ENCODE data around the gene DSC2.
"Not testable (repeated sequence)": the region's sequence is repeated elsewhere in the genome, so short reads cannot be mapped to it uniquely, and the experiment has no call there.

Gene DSC2

DNA sequence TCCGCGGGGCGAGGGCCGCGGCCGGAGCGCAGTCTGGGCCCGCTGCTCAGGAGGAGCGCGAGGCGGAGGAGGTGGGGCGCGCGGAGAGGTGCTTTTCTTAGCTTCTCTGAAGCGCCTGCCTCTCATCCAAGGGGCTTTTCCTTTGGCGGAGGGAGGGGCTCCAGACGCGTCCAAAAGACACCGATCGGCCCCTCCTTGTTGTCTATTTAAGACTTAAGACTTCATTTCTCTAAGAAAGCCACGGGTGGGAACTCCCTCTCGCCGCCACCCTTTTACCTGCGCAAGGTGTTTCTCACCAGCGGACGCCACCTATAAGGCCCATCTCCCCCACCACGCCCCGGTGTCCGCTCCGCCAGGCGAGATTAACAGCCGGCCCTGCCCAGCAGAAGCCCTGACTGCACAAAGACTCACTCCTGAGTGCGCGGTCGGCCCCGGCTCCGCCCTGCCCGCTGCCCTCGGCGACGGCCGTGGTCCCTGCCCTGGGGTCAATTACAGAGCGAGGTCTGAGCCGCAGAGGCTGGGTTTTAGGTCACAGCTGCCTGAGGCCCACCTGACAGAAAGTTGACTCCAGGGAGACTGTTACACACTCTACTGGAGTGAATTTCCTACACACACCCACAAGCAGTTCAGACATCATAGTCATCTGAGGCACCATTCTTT, at the start of gene DSC2:
Gene DSC2, minus strand, starts transcription at position 397 of the 660 bp plus-strand sequence. CDS start 450 bp downstream, outside the sequence.
- DNase-seq (ENCODE audit: low read depth, low spot score) = no peak

DNA sequence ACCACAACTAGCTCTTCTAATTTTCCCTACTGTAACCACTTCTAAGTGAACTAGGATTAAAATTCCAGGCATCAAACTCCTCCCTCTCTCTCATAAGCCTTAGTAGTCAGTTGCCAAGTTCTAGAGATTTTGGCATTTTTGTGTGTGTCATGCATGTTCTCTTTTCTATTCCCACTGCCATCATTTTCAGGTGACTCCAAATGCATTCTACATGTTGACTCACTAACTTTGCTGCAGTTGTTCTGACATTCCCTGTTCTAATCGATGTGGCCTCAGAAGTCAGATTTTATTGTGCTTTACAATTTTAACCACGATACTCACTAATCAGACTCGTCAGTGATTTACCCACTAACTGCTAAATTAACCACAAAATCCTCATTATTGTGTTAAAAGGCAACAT, 47.1 kb upstream of the DSC2 start:
- no peak for DNase-seq (ENCODE audit: low read depth, low spot score)

DNA sequence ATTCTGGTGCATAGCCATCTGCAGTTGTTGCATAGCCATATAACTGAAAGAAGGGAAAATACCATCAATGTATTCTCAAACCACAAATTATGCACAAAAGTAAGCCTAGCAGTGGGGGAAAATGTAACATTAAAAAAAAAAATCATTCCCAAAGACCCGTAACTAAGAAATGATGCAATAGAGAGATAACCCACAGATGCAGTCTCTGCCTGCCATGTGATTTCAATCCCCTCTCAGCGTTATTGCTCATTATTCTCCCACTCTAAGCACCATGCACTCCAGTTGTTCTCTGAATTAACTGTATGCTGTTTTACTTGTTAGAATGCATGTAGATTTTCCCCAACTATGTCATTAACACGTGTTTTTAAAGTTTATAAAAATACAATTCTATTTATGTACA, 46.4 kb upstream of the DSC2 start:
- no peak for DNase-seq (ENCODE audit: low read depth, low spot score)

DNA sequence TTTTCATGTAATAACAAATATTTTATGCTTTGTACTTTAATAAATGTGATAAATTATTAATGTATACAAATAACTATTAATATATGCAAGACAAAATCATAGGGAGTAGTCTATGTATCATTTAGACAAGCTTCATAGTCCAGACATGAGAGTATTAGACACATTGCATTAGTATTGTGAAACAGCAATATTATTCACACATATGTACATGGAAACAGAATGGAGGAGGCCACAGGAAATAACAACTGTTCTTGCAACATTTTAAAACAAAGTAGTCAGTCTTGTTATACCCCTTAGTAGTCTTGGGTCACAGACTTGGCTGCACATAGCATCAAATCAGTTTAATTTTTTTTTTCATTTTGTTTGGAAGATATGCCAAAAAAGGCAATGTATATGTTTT, 44.6 kb upstream of the DSC2 start:
- DNase-seq (ENCODE audit: low read depth, low spot score) = no peak

DNA sequence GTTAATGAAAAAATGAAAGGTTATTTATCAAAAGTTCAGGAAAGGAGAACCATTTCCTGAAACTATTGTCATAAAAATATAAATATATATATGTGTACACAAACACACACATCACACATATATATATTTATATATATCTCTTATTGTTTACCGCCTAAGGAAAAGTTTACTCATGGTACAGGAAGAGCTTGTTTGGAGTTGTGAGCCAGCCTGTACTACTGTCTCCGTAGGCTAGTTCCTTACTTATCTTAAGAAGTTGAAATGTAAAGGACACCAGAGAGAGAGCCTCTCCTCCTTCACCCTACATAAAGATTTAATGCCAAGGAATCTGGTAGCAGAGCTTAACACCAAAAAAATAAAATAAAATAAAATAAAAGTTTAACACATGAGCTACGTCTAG, 40.8 kb upstream of the DSC2 start:
- DNase-seq (ENCODE audit: low read depth, low spot score) = no peak

DNA sequence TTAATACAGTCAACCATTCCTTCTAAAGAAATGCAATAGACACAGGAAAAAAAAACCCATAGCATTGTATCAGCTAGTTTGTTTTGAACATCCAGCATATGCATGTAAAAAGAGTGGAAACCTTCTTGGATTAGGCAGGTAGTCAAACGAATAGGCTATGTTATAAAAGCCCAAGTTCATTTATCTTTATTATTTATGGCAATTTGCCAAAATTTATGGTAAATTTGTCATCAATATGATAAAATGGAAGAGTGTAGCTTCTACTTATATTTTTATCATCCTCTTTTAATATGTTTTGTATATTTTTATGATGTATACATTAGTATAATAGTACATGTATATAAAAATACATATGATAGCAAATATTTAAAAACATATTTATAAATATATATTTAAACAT, 36.5 kb upstream of the DSC2 start:
- DNase-seq (ENCODE audit: low read depth, low spot score) = no peak

DNA sequence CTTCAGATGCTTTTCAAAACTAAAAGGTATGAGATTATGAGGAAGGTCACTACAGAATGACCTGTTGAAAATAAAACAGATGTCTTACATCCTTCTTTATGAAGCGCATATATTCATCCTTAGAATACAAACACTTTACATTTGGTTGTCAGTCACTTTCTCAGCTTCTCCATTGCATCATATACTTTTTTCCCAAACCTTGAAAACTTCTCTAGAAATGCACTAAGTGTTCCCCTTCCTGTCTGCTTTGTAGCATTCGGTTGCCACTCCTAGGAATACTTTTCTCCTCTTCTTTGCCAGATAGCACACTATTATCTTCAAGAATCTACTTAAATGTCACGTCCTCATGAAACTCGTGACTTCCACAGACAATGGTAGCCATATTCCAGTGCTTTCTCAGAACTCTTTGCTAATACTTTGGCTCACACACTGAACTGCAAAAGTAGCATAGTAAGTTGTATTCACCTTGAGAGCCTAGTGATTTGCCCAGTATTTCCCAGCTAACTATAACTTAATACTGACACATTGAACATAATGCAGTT, 32.8 kb upstream of the DSC2 start:
- no peak for DNase-seq (ENCODE audit: low read depth, low spot score)

DNA sequence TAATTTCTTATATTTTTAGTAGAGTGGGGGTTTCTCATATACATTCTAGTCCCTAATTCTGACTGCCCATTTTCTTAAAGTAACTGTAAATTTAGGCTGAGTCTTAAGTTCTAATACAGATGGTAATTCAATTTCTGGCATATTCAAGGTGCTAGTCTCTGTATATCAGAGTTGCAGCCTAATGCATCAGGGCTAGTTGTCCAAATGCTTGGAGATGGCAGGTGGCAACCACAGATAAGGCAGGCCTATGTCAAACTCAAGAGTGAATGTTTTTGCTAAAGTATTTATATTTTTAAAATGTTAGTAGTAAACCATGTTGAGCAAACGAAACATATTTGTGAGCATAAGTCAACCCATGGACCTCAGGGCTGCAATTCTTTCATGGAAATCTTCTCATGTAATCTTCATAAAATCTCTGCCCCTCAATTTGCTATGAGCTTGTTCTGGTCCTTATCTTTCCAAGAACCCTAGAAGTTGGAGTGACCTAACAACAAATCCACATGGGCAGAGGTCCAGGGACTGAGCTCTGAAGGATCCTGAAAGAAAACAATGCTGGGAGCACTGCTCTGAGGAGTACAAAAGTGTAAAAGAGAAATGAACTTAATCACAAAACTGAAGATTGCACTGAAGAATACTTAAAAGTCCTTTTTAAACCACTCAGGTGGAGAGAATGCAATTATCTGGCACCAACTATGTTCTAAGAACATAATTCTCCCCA, 27.3 kb upstream of the DSC2 start:
- DNase-seq (ENCODE audit: low read depth, low spot score) = no peak

DNA sequence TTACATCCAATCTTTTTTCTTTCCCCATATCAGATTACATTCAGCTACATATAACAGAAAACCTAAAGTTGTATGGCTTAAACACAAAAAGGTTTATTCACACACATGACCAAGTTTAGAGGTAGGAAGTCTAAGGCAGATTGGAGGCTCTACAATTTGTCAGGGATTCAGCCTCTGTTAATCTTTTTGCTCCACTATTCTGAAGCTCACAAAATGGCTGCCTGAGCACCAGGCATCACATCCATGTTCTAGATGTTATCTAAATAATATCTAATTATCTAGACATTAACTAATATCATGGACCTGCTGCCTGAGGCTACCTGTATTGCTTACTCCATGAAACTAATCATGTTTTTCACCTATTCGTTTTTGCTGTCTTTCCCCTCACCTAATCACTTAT, 23.7 kb upstream of the DSC2 start:
- no peak for DNase-seq (ENCODE audit: low read depth, low spot score)

DNA sequence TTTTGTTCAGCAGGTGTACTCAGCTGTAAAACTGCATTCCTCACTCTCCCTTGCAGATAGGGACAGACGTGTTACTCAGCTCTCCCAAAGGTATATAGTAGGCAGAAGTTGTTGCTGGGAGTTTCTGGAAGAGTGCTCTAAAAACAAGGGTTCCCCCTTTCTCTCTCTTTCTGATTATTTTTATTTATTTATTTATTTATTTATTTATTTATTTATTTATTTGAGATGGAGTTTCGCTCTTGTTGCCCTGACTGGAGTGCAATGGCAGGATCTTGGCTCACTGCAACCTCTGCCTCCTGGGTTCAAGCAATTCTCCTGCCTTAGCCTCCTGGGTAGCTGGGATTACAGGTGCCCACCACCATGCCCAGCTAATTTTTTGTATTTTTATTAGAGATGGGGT, 20.9 kb upstream of the DSC2 start:
- DNase-seq (ENCODE audit: low read depth, low spot score) = not testable (repeated sequence)

DNA sequence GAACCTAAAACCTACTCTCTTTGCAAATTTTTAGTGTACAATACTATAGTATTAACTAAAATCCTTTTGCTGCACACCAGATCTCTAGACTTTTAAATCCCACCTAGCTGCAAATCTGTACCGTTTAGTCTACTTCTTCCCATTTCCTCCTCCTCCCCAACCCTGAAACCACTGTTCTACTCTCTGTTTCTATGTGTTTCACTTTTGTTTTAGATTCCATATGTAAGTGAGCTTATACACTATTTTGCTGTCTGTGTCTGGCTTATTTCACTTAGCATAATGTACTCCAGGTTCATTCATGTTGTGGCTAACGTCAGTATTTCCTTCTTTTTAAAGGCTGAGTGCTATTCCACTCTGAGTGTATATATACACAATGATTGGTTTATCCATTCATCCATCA, 18.4 kb upstream of the DSC2 start:
- no peak for DNase-seq (ENCODE audit: low read depth, low spot score)

DNA sequence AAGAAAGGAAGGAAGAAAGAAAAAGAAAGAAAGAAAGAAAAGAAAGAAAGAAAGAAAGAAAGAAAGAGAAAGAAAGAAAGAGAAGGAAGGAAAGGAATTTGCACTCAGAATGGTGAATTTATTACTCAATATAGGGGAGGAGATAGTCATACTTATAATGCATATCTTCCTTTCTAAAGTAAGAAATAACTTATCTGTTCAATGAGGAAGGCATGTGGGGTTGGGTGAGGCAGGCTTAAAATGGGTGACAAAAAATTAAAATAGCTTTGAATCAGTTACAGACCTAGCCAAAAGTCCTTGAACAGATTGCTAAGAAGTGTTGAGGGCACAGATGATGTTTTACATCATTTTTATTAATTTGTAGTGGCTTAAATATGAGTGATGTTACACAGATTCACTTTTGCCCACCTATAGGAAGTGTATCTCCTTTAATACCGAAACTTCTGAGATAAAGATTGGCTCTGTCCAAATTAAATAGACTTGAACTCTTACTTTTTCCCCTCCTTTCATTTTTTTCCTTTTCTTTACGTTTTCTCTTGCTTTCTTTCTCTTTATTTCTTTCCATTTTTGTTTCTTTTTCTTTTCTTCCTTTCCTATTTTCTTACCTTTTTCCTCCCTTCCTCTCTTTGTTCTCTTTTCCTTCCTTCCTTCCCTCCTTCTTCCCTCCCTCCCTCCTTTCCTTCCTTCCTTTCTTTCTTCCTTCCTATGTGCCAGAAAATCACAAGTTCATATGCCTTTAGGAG, 14.8 kb upstream of the DSC2 start:
- no peak for DNase-seq (ENCODE audit: low read depth, low spot score)

DNA sequence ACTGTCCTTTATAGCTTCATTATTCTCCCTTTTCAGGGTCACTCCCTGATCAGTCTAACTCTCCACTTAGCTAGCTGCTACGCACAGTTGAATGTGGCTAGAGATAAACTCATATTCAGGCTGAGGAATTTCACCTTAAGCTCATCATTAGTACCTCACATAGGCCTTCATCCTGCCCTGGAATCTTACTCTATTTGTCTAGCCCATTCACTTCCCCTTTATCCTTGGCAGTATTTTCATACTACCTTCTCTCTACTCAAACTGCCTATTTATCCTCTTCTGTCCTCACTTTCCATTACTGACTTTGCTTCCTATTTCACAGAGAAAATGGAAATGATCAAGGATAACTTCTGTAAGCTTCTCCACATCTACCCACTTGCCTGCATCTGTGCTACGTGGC, 10.6 kb upstream of the DSC2 start:
- no peak for DNase-seq (ENCODE audit: low read depth, low spot score)

DNA sequence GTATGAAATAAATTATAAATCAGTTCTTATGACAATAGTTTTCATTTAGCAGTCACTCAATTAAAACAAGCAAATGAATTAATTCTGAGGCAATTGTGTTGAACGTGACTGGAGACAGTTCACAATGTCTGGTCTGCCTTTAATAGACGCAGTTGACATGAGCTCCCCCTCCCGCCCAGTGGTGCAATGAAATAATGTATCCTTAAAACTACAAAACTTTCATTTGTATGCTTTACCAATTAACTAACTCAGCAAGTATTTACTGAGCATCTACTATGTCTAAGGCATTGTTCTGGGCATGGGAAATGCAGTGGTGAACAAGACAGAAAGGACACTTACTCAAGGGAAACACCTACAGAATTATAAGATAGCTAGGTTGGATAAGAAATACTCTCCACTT, 3.5 kb upstream of the DSC2 start:
- no peak for DNase-seq (ENCODE audit: low read depth, low spot score)

DNA sequence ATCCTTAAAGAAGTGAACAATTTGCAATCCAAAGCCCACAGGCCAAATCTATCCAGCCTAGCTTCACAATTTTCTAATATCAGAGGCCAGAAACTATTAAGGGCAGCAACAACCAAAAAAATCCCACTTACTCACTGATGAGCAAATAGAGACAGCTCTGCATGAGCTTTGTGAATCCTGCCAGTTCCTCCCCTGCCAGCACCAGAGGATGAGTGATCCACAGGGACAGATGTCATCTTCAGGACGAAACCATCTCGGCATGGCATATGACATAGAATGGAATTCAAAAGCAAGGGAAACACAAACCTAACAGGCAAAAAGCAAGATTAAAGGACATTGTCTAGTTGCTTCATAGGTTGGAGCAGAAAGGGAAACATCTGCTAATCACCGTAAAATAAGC, 2.2 kb upstream of the DSC2 start:
- DNase-seq (ENCODE audit: low read depth, low spot score) = no peak

DNA sequence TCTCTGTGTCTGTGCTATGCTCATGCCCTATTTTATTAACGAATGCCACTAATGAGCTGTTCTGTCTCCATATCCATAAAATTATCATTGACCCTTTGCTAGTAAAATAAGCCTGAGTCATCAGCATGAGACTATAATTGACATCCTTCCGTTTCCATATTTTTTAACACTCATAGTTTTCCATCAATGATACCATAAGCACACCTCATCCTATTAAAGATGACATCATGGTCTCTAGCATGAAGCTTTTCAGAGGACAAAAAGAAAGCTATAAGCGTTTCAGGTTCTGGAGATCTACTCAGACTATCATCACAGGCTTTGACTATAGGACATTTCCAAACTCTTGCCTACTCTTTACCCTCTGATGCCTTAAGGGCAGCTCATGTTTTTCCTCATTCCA, 1.2 kb upstream of the DSC2 start:
- no peak for DNase-seq (ENCODE audit: low read depth, low spot score)

DNA sequence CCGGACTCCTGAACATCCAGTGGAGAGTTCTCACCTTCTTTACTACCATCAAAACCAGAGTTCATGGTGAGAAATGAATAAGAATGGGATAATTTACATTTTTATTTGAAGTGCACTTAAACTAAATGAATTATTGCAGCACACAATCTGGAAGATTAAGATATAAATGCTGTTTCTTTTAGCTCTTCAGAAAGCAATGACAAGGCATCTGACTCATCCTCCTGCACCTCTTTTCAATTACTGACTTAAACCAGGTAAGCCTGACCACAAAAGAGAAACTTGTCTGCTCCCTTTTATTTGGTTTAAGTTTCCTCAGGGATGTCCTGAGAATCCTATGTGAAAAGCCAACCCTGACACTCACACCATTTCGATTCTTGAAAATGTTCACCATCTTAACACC, 720 bp upstream of the DSC2 start:
- no peak for DNase-seq (ENCODE audit: low read depth, low spot score)

DNA sequence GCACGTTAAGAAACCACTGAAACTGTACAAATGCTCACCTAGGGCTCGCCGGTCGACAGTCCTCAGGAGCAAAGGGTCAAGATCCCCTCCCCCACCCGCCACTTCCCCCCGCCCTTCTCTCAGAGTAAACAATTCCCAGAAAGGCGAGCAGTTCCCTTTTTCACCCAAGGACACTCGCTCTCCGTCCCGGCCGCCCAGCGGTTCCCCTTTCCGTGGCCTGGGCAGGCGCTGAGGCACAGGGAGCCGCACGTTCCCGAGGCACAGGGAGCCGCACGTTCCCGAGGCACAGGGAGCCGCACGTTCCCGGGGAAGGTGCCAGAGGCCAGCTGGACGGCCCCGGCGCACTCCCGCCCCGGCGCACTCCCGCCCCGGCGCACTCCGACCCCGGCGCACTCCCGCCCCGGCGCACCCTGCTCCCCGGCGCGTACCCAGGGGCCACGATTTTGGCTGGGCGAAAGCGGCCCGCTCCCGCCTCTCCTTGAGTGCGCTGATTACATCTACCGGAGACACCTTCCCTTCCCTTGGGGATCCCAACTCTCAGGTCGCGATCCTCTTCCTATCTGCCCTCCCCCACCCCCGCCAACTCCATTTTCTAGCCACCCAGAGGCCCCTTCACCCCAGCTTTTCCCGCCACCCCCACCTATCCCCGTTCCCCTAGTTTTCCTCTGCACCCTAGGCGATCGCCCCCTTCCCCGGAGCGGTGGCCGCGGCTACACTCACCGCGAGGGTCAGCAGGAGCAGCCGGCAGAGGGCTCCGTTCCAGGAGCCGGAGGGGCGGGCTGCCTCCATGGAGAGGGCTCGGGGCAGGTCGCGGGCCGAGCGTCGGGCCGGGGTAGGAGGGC, 817 bp downstream of the DSC2 start:
- DNase-seq (ENCODE audit: low read depth, low spot score) = no peak

DNA sequence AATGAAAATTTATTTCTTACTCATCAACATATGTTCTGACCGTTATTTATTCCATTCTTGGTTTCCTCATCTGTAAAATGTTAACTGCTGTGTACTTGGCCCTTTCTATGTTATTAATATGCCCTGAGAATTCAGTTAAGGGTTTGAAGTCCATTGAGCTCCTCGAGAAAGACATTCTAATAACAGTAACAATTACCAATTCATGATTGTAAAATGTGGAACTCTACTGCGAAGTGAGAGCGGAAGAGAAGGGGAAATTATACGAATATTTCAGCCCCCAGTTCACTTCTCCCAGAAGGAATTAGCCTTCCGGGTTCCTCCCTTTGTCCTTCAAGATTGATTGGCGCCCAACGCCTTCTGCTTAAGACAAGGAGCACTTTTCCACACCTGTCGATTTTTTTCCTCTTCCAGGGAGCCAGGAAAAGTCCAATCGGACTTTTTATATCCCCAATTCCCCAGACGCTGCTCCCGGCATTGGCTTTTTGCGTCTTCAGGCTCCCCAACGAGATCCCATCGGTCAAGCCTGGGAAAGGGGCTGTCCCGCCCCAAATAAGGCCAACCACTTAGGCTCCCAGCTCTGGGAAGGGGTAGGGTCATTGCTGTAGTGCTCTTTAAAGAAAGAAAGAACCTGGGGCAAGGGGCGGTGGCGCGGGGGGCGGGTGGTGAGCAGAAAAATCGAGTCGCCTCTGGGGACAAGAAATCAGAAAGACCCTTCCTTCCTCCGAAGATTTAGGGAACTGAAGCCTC, 1.6 kb downstream of the DSC2 start:
- no peak for DNase-seq (ENCODE audit: low read depth, low spot score)

DNA sequence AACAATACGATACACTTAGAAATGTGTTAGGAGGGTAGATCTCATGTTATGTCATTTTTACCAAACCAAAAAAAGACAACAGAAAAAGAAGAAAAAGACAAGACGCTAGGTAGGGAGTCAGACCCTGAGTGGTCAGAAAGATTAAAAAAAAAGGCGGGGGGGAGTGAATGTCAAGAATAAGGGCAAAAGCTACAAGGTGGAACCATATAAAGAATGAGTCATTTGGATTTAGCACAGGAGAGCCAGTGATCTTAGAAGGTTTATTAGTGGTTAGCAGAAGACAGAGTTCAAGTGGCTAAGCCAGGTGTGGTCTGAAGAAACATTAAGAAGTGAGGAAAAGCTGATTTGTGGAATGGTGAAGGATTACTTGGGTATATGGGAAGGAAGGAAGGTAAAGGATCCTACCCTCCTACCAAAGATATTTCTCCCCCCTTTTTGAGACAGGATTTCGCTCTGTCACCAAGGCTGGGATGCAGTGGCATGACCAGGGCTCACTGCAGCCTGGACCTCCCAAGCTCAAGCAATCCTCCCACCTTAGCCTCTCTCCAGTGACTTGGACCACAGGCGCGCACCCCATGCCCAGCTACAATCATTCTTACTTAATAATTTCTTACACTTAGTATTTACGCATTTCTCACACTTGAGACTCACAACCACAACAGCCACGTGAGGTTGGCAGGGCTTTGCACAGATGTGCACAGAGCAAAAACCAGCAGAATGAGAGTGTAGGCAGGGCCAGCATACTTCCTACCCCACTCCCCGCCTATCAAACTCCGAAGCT, 2.6 kb downstream of the DSC2 start:
- no peak for DNase-seq (ENCODE audit: low read depth, low spot score)

Measured in smooth muscle cell of the brain vasculature (primary cell).